GM18519 (cell line): ENCODE results near the gene AHCYL2.
"Not testable (repeated sequence)": the region's sequence is repeated elsewhere in the genome, so short reads cannot be mapped to it uniquely, and the experiment has no call there.

Source experiments
- ATAC-seq: cut with Tn5 transposase; IDR thresholded peaks from one replicate; pipeline ENCODE4 v1.9.1; 2021; ENCODE audit warnings: mild to moderate bottlenecking, moderate library complexity; ENCODE audit not compliant: unreplicated experiment, low FRiP score

AHCYL2 gene

DNA sequence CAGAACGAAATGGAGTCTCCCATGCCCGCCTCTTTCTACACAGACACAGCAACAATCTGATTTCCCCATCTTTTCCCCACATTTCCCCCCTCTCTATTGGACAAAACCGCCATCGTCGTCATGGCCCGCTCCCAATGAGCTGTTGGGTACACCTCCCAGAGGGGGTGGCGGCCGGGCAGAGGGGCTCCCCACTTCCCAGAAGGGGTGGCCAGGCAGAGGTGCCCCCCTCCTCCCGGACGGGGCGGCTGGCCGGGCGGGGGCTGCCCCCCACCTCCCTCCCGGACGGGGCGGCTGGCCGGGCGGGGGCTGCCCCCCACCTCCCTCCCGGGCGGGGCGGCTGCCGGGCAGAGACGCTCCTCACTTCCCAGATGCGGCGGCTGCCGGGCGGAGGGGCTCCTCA, 251.1 kb downstream of the AHCYL2 start:
- not testable (repeated sequence) for ATAC-seq

DNA sequence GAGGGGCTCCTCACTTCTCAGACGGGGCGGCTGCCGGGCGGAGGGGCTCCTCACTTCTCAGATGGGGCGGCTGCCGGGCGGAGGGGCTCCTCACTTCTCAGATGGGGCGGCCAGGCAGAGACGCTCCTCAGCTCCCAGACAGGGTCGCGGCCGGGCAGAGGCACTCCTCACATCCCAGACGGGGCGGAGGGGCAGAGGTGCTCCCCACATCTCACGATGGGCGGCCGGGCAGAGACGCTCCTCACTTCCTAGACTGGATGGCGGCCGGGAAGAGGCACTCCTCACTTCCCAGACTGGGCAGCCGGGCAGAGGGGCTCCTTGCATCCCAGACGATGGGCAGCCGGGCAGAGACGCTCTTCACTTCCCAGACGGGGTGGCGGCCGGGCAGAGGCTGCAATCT, 251.6 kb downstream of the AHCYL2 start:
- ATAC-seq: not testable (repeated sequence)
